H9 (cell line): ENCODE measurements around the gene CROCC. TPM values are rescaled to one million over a fixed set of nuclear protein-coding genes. Genes with fewer than 3 reads are reported as not detected.
"Not testable (repeated sequence)": the region's sequence is repeated elsewhere in the genome, so short reads cannot be mapped to it uniquely, and the experiment has no call there.

ENCODE experiments used
- DNase-seq: peaks from one replicate; pipeline ENCODE4 v3.0.0-alpha.2; 2017
- H2AFZ ChIP-seq: one replicate; pipeline ENCODE4 v1.6.1; 2013; ENCODE audit warnings: mild to moderate bottlenecking, low read length, control low read depth, moderate library complexity
- H2AK5ac ChIP-seq: 2 replicates; pipeline ENCODE4 v1.6.1; 2013; ENCODE audit warnings: low read length, control low read depth, mixed read lengths; ENCODE audit not compliant: insufficient read length
- H2BK120ac ChIP-seq: one replicate; pipeline ENCODE4 v1.6.1; 2013; ENCODE audit warnings: low read depth, mild to moderate bottlenecking, low read length, control low read depth, inconsistent platforms; ENCODE audit not compliant: poor library complexity, severe bottlenecking
- H2BK12ac ChIP-seq: 2 replicates; pipeline ENCODE4 v1.6.1; 2013; ENCODE audit warnings: low read length, control low read depth, mixed read lengths, low read depth; ENCODE audit not compliant: insufficient read length
- H2BK15ac ChIP-seq: 2 replicates; pipeline ENCODE4 v1.6.1; 2013; ENCODE audit warnings: low read depth, low read length, control low read depth
- H2BK20ac ChIP-seq: one replicate; pipeline ENCODE4 v1.6.1; 2013; ENCODE audit warnings: low read depth, mild to moderate bottlenecking, low read length, control low read depth, inconsistent platforms; ENCODE audit not compliant: poor library complexity, severe bottlenecking
- H2BK5ac ChIP-seq: 2 replicates; pipeline ENCODE4 v1.6.1; 2013; ENCODE audit warnings: low read length, control low read depth, mixed read lengths; ENCODE audit not compliant: insufficient read length
- H3K14ac ChIP-seq: 2 replicates; pipeline ENCODE4 v1.6.1; 2013; ENCODE audit warnings: low read length, control low read depth; ENCODE audit not compliant: insufficient read depth
- H3K18ac ChIP-seq: 2 replicates; pipeline ENCODE4 v1.6.1; 2013; ENCODE audit warnings: low read depth, mild to moderate bottlenecking, mixed read lengths, low read length, control low read depth; ENCODE audit not compliant: insufficient read length
- H3K23ac ChIP-seq: 2 replicates; pipeline ENCODE4 v1.6.1; 2013; ENCODE audit warnings: low read length, control low read depth, mixed read lengths, low read depth; ENCODE audit not compliant: insufficient read length
- H3K23me2 ChIP-seq: 2 replicates; pipeline ENCODE4 v1.6.1; 2013; ENCODE audit warnings: low read depth, mild to moderate bottlenecking, mixed read lengths, low read length, control low read depth; ENCODE audit not compliant: insufficient read length, poor library complexity, severe bottlenecking
- H3K27ac ChIP-seq: 2 replicates; pipeline ENCODE4 v1.5.1; 2013; ENCODE audit warnings: low read length, control low read depth, mixed read lengths, low read depth; ENCODE audit not compliant: insufficient read length
- H3K27me3 ChIP-seq: 2 replicates; pipeline ENCODE4 v1.6.1; 2013; ENCODE audit warnings: low read length, control low read depth, inconsistent platforms; ENCODE audit not compliant: insufficient read depth
- H3K4ac ChIP-seq: 2 replicates; pipeline ENCODE4 v1.6.1; 2013; ENCODE audit warnings: low read depth, mild to moderate bottlenecking, control low read depth, inconsistent platforms, low read length, moderate library complexity
- H3K4me1 ChIP-seq: 2 replicates; pipeline ENCODE4 v1.6.1; 2013; ENCODE audit warnings: low read length, control low read depth, inconsistent platforms; ENCODE audit not compliant: insufficient read depth
- H3K4me2 ChIP-seq: 2 replicates; pipeline ENCODE4 v1.6.1; 2013; ENCODE audit warnings: low read length, control low read depth, mixed read lengths; ENCODE audit not compliant: insufficient read length, insufficient read depth
- H3K56ac ChIP-seq: 2 replicates; pipeline ENCODE4 v1.6.1; 2013; ENCODE audit warnings: low read depth, mild to moderate bottlenecking, mixed read lengths, low read length, control low read depth; ENCODE audit not compliant: insufficient read length
- H3K79me1 ChIP-seq: 2 replicates; pipeline ENCODE4 v1.6.1; 2013; ENCODE audit warnings: low read depth, mild to moderate bottlenecking, moderate library complexity, low read length, control low read depth, inconsistent platforms; ENCODE audit not compliant: insufficient read depth, poor library complexity, severe bottlenecking
- H3K79me2 ChIP-seq: 2 replicates; pipeline ENCODE4 v1.6.1; 2013; ENCODE audit warnings: low read length, control low read depth, inconsistent platforms; ENCODE audit not compliant: insufficient read depth
- H3K9ac ChIP-seq: 2 replicates; pipeline ENCODE4 v1.6.1; 2013; ENCODE audit warnings: low read length, control low read depth, mixed read lengths; ENCODE audit not compliant: insufficient read length; ENCODE audit errors: extremely low read depth
- H3K9me3 ChIP-seq: one replicate; pipeline ENCODE4 v1.6.1; 2013; ENCODE audit warnings: low read depth, low read length, inconsistent platforms; ENCODE audit not compliant: control insufficient read depth
- H3T11ph ChIP-seq: one replicate; pipeline ENCODE4 v1.6.1; 2013; ENCODE audit warnings: mild to moderate bottlenecking, low read length, control low read depth, inconsistent platforms
- H4K20me1 ChIP-seq: one replicate; pipeline ENCODE4 v1.6.1; 2013; ENCODE audit not compliant: control insufficient read depth, insufficient read length, insufficient read depth
- H4K5ac ChIP-seq: 2 replicates; pipeline ENCODE4 v1.6.1; 2013; ENCODE audit warnings: low read depth, mild to moderate bottlenecking, mixed read lengths, low read length, control low read depth; ENCODE audit not compliant: insufficient read length
- H4K8ac ChIP-seq: replicated peaks from 2 replicates; pipeline ENCODE4 v1.6.1; 2013; ENCODE audit warnings: low read length, control low read depth, mixed read lengths, low read depth; ENCODE audit not compliant: insufficient read length
- H4K91ac ChIP-seq: 2 replicates; pipeline ENCODE4 v1.6.1; 2013; ENCODE audit warnings: low read depth, mild to moderate bottlenecking, moderate library complexity, mixed read lengths, low read length, control low read depth; ENCODE audit not compliant: insufficient read length
- H3K27ac Mint-ChIP-seq, 3 experiments: 2 replicates in 2 of 3; 3 replicates in 1 of 3; pipeline ENCODE4 v1.8.0; 2020 to 2021; ENCODE audit warnings: mixed read lengths in 3 of 3, mild to moderate bottlenecking in 1 of 3, moderate library complexity in 1 of 3
- H3K27me3 Mint-ChIP-seq: 2 replicates; pipeline ENCODE4 v1.8.0; 2021; ENCODE audit warnings: low read depth, mild to moderate bottlenecking, moderate library complexity, mixed read lengths
- H3K36me3 Mint-ChIP-seq, 3 experiments: 2 replicates in 2 of 3; 3 replicates in 1 of 3; pipeline ENCODE4 v1.8.0; 2020 to 2021; ENCODE audit warnings: low read depth in 3 of 3, mixed read lengths in 3 of 3; ENCODE audit not compliant: insufficient read depth in 1 of 3
- H3K4me1 Mint-ChIP-seq, 2 experiments: 2 replicates each; pipeline ENCODE4 v1.8.0; 2020; ENCODE audit warnings: mixed read lengths in 2 of 2
- H3K4me3 Mint-ChIP-seq, 2 experiments: 2 replicates in 1 of 2; 3 replicates in 1 of 2; pipeline ENCODE4 v1.8.0; 2020 to 2021; ENCODE audit warnings: mild to moderate bottlenecking in 2 of 2, mixed read lengths in 2 of 2, moderate library complexity in 1 of 2
- H3K9me3 Mint-ChIP-seq, 2 experiments: 2 replicates in 1 of 2; 3 replicates in 1 of 2; pipeline ENCODE4 v1.8.0; 2020; ENCODE audit warnings: mild to moderate bottlenecking in 2 of 2, mixed read lengths in 2 of 2, moderate library complexity in 1 of 2
- CTCF ChIP-seq: fragments of 200-600 bp; sonication (generic); conservative IDR thresholded peaks from 3 replicates; pipeline ENCODE4 v1.8.0; 2021; ENCODE audit warnings: antibody characterized with exemption, mild to moderate bottlenecking
- WGBS: extraction: QIAGEN DNeasy Blood & Tissue Kit; methylation state at CpG from one replicate; pipeline ENCODE4 v1.1.7; 2013; ENCODE audit warnings: missing lambda C conversion rate, low lambda C conversion rate, mixed read lengths; ENCODE audit not compliant: insufficient read length; ENCODE audit errors: extremely low coverage; 5-methylcytosine and 5-hydroxymethylcytosine counted together
- total RNA-seq: library from RNA; stranded (reverse); gene quantifications from 2 replicates; pipeline ENCODE4 v1.2.1, GENCODE V29; 2021

The CROCC gene
- total RNA-seq, 1 experiment from 2014 or later: 40.7 TPM

- no CpG with 5 or more reads among the region's 109 CpGs for WGBS
- H3K23ac ChIP-seq: no peak overlapping the region
- H3K4me1 ChIP-seq: no peaks in the 10 kb centered on the region
- no peak overlapping the region for H2AFZ ChIP-seq
- DNase-seq: peak; percentile 94
- H3K56ac ChIP-seq: no peak overlapping the region
- TF ChIP-seq CTCF: peak; percentile 25; the same call in 1 of the 3 replicates
- H3K4me3 Mint-ChIP-seq: peak overlapping the region; percentile 72 to 82
- no peak overlapping the region for H4K5ac ChIP-seq
- no peaks in the 10 kb centered on the region for H3K27me3 ChIP-seq
- peaks cover 14 to 23% of the 10 kb centered on the region in 2 experiments for H3K4me1 Mint-ChIP-seq
- no peaks in the 10 kb centered on the region for H3K79me1 ChIP-seq
- no peak overlapping the region for H4K8ac ChIP-seq
- peak overlapping the region; percentile 35 for H3K4me2 ChIP-seq
- H3K27ac ChIP-seq: no peak overlapping the region
- H3K36me3 Mint-ChIP-seq: no peaks in the 10 kb centered on the region
- no peaks in the 10 kb centered on the region for H3K9me3 Mint-ChIP-seq
- no peak overlapping the region for H2BK12ac ChIP-seq
- H2BK15ac ChIP-seq: no peak overlapping the region
- H2AK5ac ChIP-seq: no peak overlapping the region
- no peak overlapping the region for H2BK120ac ChIP-seq
- no peak overlapping the region for H3K18ac ChIP-seq
- H3K14ac ChIP-seq: peak overlapping the region; percentile 63; the same call in 1 of the 2 replicates
- no peak overlapping the region for H2BK5ac ChIP-seq
- no peak overlapping the region for H3K9ac ChIP-seq
- peak overlapping the region in 1 of 3 experiments; percentile 90; a peak in 3 of 7 replicates for H3K27ac Mint-ChIP-seq
- H3K23me2 ChIP-seq: peaks cover 4% of the 10 kb centered on the region
- no peak overlapping the region for H3T11ph ChIP-seq
- H3K27me3 Mint-ChIP-seq: peaks cover 8% of the 10 kb centered on the region; the same call in 1 of the 2 replicates
- no peak overlapping the region for H2BK20ac ChIP-seq
- no peaks in the 10 kb centered on the region for H4K20me1 ChIP-seq
- no peaks in the 10 kb centered on the region for H3K9me3 ChIP-seq
- H4K91ac ChIP-seq: no peak overlapping the region
- H3K79me2 ChIP-seq: no peaks in the 10 kb centered on the region
- H3K4ac ChIP-seq: no peak overlapping the region
Measured at GRCh38 chr1:16913833-16914662, 7.7 kb upstream of the CROCC start.

GRCh38 chr1:16914928-16915626, 6.7 kb upstream of the CROCC start:
- H3T11ph ChIP-seq, H3K9me3 ChIP-seq, H2BK120ac ChIP-seq, H3K9ac ChIP-seq, H3K23me2 ChIP-seq, H4K91ac ChIP-seq, H3K23ac ChIP-seq, H3K4me1 ChIP-seq, H3K79me2 ChIP-seq, H3K14ac ChIP-seq, H3K79me1 ChIP-seq, H2AK5ac ChIP-seq, H3K36me3 Mint-ChIP-seq, H3K27me3 Mint-ChIP-seq, H2BK20ac ChIP-seq, H3K27ac ChIP-seq, H3K27me3 ChIP-seq, H4K8ac ChIP-seq, H2BK15ac ChIP-seq, H4K20me1 ChIP-seq, H3K56ac ChIP-seq, H3K18ac ChIP-seq, H3K9me3 Mint-ChIP-seq, H2AFZ ChIP-seq, H2BK5ac ChIP-seq, H2BK12ac ChIP-seq, H3K4ac ChIP-seq, H4K5ac ChIP-seq: not testable (repeated sequence)
- peak; percentile 22 for DNase-seq
- peak overlapping the region; percentile 30 for H3K4me2 ChIP-seq
- H3K4me3 Mint-ChIP-seq: peak overlapping the region; percentile 72 to 82
- H3K27ac Mint-ChIP-seq: peak overlapping the region in 2 of 3 experiments; percentile 4 to 85; a peak in 3 of 7 replicates
- no CpG with 5 or more reads among the region's 15 CpGs for WGBS
- H3K4me1 Mint-ChIP-seq: peaks cover 17 to 24% of the 10 kb centered on the region in 2 experiments
